ENCODE results near the gene KCNIP1.

- TF ChIP-seq MEF2B (IDR thresholded peaks at IDR 0.05; ENCODE audit: partially characterized antibody, poor library complexity, severe bottlenecking) (no peak), EZH2 (IDR thresholded peaks at IDR 0.05; ENCODE audit: borderline replicate concordance, control insufficient read depth, low read depth, low read length) (no peak), CTCF (IDR thresholded peaks at IDR 0.05 in 2 of 3, conservative IDR thresholded peaks at IDR 0.05 in 1 of 3; ENCODE audit: control insufficient read depth in 2 of 3, extremely low read depth in 1 of 3, insufficient read depth in 1 of 3, low read depth in 3 of 3, low read length in 3 of 3) (no peak), SP1 (IDR thresholded peaks at IDR 0.05; ENCODE audit: low read depth, low read length) (no peak)
- TF ChIP-seq, protein P1, sequence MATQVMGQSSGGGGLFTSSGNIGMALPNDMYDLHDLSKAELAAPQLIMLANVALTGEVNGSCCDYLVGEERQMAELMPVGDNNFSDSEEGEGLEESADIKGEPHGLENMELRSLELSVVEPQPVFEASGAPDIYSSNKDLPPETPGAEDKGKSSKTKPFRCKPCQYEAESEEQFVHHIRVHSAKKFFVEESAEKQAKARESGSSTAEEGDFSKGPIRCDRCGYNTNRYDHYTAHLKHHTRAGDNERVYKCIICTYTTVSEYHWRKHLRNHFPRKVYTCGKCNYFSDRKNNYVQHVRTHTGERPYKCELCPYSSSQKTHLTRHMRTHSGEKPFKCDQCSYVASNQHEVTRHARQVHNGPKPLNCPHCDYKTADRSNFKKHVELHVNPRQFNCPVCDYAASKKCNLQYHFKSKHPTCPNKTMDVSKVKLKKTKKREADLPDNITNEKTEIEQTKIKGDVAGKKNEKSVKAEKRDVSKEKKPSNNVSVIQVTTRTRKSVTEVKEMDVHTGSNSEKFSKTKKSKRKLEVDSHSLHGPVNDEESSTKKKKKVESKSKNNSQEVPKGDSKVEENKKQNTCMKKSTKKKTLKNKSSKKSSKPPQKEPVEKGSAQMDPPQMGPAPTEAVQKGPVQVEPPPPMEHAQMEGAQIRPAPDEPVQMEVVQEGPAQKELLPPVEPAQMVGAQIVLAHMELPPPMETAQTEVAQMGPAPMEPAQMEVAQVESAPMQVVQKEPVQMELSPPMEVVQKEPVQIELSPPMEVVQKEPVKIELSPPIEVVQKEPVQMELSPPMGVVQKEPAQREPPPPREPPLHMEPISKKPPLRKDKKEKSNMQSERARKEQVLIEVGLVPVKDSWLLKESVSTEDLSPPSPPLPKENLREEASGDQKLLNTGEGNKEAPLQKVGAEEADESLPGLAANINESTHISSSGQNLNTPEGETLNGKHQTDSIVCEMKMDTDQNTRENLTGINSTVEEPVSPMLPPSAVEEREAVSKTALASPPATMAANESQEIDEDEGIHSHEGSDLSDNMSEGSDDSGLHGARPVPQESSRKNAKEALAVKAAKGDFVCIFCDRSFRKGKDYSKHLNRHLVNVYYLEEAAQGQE (IDR thresholded peaks at IDR 0.05; ENCODE audit: low read depth, low read length), result no peak
Observed at GRCh38 chr5:170722316-170722715, 218.5 kb downstream of the KCNIP1 start.

Data from GM12878 (cell line).